Nephron (organoid): ENCODE data around the gene TBXAS1.

Source experiments
- H3K27ac Mint-ChIP-seq, 3 experiments: 2 replicates each; pipeline ENCODE4 v1.8.0; 2020; ENCODE audit warnings: mixed read lengths in 3 of 3, mild to moderate bottlenecking in 2 of 3, moderate library complexity in 1 of 3
- H3K27me3 Mint-ChIP-seq: 2 replicates; pipeline ENCODE4 v1.8.0; 2021; ENCODE audit warnings: low read depth, mild to moderate bottlenecking, moderate library complexity, mixed read lengths
- H3K36me3 Mint-ChIP-seq: 2 replicates; pipeline ENCODE4 v1.8.0; 2020; ENCODE audit warnings: low read depth, mixed read lengths
- H3K4me1 Mint-ChIP-seq: 2 replicates; pipeline ENCODE4 v1.8.0; 2020; ENCODE audit warnings: mixed read lengths
- H3K4me3 Mint-ChIP-seq, 3 experiments: 2 replicates each; pipeline ENCODE4 v1.8.0; 2020; ENCODE audit warnings: mild to moderate bottlenecking in 3 of 3, mixed read lengths in 3 of 3, moderate library complexity in 2 of 3
- H3K9me3 Mint-ChIP-seq: 2 replicates; pipeline ENCODE4 v1.8.0; 2020; ENCODE audit warnings: mixed read lengths
- TF ChIP-seq, protein P1 (sequence below), 3 experiments: fragments of 200-600 bp; sonication (generic); IDR thresholded peaks; one replicate each; pipeline ENCODE4 v1.5.0; 2021; ENCODE audit warnings: antibody characterized with exemption in 3 of 3; ENCODE audit not compliant: unreplicated experiment in 3 of 3

TBXAS1 gene

DNA sequence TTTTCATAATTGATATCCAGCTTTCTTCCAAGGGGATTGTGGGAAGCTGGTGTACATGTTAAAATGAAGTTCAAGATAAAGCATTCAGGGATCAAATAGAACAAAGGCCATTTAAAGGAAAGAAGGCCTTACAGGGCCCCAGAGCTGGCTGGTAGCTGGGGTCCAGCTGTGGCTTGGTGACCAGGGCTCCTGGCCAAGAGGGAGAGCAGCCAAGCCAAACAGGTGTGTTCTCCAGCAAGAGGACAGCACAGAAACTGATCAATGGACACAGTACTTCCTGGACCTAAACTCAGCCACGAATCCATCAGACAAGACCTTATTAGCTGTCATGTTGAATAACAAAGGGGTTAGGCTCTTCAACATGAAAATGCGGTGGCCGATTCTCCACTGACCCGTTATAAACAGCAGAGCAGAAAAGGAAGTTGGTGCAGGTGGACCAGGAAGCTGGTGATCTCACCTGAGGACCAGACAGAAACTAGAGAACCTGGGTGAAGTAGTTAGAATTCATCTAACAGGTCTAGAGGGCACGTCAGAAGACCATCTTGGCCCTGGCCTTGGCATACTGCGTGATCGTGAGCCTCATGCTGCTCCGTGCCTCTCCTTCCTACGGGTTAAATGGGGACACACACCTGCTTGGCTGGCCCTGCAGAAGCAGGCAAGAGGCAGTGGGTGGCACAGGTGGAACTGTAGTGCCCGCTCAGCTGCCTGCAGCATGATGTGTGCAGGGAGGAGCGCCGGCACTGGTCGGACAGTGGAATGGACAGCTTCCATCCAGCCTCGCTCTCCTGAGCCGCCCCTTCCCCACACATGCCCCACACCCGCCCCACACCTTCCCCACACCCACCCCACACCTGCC lies 179.9 kb downstream of the TBXAS1 start:
- Mint-ChIP-seq H3K27ac (no peak overlapping the region), H3K4me1 (no peaks in the 10 kb centered on the region), H3K4me3 (no peak overlapping the region), H3K9me3 (no peaks in the 10 kb centered on the region), H3K27me3 (peaks cover 31% of the 10 kb centered on the region), H3K36me3 (no peaks in the 10 kb centered on the region)
- TF ChIP-seq, protein P1, sequence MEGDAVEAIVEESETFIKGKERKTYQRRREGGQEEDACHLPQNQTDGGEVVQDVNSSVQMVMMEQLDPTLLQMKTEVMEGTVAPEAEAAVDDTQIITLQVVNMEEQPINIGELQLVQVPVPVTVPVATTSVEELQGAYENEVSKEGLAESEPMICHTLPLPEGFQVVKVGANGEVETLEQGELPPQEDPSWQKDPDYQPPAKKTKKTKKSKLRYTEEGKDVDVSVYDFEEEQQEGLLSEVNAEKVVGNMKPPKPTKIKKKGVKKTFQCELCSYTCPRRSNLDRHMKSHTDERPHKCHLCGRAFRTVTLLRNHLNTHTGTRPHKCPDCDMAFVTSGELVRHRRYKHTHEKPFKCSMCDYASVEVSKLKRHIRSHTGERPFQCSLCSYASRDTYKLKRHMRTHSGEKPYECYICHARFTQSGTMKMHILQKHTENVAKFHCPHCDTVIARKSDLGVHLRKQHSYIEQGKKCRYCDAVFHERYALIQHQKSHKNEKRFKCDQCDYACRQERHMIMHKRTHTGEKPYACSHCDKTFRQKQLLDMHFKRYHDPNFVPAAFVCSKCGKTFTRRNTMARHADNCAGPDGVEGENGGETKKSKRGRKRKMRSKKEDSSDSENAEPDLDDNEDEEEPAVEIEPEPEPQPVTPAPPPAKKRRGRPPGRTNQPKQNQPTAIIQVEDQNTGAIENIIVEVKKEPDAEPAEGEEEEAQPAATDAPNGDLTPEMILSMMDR (IDR thresholded peaks at IDR 0.05; ENCODE audit: unreplicated experiment in 3 of 3) = no peak

DNA sequence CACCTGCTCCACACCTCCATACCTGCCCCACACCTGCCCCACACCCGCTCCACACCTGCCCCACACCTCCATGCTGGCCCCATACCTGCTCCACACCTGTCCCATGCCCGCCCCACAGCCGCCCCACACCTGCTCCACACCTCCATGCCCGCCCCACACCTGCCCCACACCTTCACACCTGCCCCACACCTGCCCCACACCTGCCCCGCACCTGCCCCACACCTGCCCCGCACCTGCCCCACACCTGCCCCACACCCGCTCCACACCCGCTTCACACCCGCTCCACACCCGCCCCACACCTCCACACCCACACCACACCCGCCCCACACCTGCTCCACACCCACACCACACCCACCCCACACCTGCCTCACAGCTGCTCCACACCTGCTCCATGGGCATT lies 180.7 kb downstream of the TBXAS1 start:
- Mint-ChIP-seq H3K4me3 (no peak overlapping the region), H3K4me1 (no peaks in the 10 kb centered on the region), H3K36me3 (no peaks in the 10 kb centered on the region), H3K9me3 (no peaks in the 10 kb centered on the region), H3K27me3 (peaks cover 34% of the 10 kb centered on the region), H3K27ac (no peak overlapping the region)
- TF ChIP-seq, protein P1 (IDR thresholded peaks at IDR 0.05; ENCODE audit: unreplicated experiment in 3 of 3) = no peak

DNA sequence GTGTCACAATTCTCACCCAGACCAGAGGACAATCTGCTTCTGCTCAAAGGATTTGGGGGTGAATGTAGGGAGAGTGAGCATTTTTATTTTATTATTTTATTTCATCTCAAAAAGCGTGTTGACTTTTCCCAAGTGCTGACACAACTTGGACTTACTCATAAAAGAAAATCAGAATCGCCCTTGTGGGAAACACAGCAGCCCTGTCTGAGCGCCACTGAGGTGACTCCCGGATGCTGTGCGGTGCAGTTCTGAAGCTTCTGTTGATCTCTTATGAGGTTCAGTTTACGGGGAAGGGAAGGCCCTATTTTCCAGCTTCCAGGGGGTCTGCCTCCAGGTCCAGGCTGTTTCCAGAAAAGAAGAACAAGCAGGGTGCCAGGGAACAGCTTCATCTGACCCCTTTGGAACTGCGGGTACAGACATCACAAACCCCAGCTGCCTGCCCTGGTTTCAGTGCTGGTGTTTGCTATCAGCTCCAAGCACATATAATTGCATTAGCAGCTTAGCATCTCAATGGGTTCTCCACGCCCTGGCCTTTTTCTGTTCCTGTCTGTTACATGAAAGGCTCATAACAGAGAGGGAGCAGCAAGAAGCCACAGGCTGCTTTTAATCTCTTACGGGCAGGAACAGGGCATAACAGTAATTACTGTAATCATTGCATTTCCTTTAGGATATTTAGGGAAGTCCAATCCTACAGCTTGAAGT lies 181.3 kb downstream of the TBXAS1 start:
- TF ChIP-seq, protein P1 (IDR thresholded peaks at IDR 0.05; ENCODE audit: unreplicated experiment in 3 of 3) = no peak
- peaks cover 34% of the 10 kb centered on the region for H3K27me3 Mint-ChIP-seq
- no peaks in the 10 kb centered on the region for H3K36me3 Mint-ChIP-seq
- no peaks in the 10 kb centered on the region for H3K4me1 Mint-ChIP-seq
- H3K9me3 Mint-ChIP-seq = no peaks in the 10 kb centered on the region
- H3K4me3 Mint-ChIP-seq = no peak overlapping the region
- no peak overlapping the region for H3K27ac Mint-ChIP-seq

DNA sequence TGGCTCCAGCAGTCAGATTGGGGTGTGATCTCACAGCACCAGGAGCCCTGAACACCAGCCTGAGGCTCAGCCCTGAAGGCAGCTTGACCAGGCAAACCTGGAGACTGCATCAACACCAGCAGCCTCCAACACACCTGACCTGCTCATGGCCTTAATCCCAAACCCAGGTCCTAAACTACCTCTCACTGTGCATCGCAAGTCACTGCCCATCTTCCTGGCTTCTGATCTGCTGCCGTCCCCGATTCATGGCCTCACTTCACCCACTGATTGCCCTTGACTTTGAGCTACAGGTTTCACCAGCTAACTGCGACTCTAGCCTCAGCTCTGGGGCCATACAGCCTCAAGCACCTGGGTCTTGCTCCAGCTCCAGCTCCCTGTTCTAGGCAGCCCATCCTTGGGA lies 184.6 kb downstream of the TBXAS1 start:
- TF ChIP-seq, protein P1 (IDR thresholded peaks at IDR 0.05; ENCODE audit: unreplicated experiment in 3 of 3) = no peak

DNA sequence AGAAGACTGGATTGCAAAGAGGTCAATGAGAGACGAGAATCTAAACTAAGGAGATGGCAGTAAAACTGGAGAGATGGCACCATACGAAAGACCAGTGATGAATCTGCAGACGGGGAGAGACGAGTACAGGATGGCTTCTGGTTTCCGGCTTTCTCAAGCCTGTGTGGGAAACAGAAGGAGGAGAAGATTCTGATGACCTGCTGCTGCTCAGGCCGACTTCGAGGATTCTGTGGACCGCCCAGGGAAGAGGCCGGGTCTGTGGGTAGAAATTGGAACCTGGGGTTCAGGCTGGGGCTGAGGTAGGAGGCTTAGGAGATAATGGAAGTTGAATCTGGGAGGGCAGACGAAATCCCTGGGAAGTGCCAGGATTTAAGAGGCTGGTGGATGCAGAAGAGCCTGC lies 185.1 kb downstream of the TBXAS1 start:
- TF ChIP-seq, protein P1 (IDR thresholded peaks at IDR 0.05; ENCODE audit: unreplicated experiment in 3 of 3) = no peak
- no peak overlapping the region for H3K4me3 Mint-ChIP-seq
- no peaks in the 10 kb centered on the region for H3K9me3 Mint-ChIP-seq
- H3K4me1 Mint-ChIP-seq = no peaks in the 10 kb centered on the region
- no peaks in the 10 kb centered on the region for H3K36me3 Mint-ChIP-seq
- H3K27me3 Mint-ChIP-seq = peaks cover 28% of the 10 kb centered on the region
- H3K27ac Mint-ChIP-seq = no peak overlapping the region

More for the DNA sequence above, 184.6 kb downstream of the TBXAS1 start:
- no peaks in the 10 kb centered on the region for H3K36me3 Mint-ChIP-seq
- no peak overlapping the region for H3K27ac Mint-ChIP-seq
- no peaks in the 10 kb centered on the region for H3K4me1 Mint-ChIP-seq
- no peak overlapping the region for H3K4me3 Mint-ChIP-seq
- peaks cover 25% of the 10 kb centered on the region for H3K27me3 Mint-ChIP-seq
- H3K9me3 Mint-ChIP-seq = no peaks in the 10 kb centered on the region
